Tongue (tissue), 3 donors: Measurements from ENCODE around the gene CFP. TPM values are rescaled to one million over a fixed set of nuclear protein-coding genes. Genes with fewer than 3 reads are reported as not detected.

ENCODE experiments used
- DNase-seq: peaks from one replicate; pipeline ENCODE4 v3.0.0-alpha.2; 2015
- small RNA-seq: library from RNA; depleted of rRNA; stranded (forward); fragments of <200 nt; gene quantifications from one replicate; pipeline ENCODE3, GENCODE V24; 2014; ENCODE audit warnings: low replicate concordance
- total RNA-seq: library from RNA; depleted of rRNA; stranded (reverse); fragments of >200 nt; gene quantifications from one replicate; pipeline ENCODE4 v1.2.3, GENCODE V29; 2014

The CFP gene
- total RNA-seq, 1 donor from 2014 or later, result 1.9 TPM

- peak; percentile 25 for DNase-seq
These were observed 55.6 kb downstream of the CFP start for GRCh38 chrX:47574076-47574546.

GRCh38 chrX:47573341-47574075 is 56.2 kb downstream of the CFP start:
- peak; percentile 82 for DNase-seq

Small RNA genes lying within 50 kb of the gene (small RNA-seq; reads per million reads assigned to genes)
- not detected for gene MIR4769

Other genes with a start within 250 kb of the CFP start
- 11.9 TPM for gene ZNF41, start 146.7 kb downstream of the CFP start, total RNA-seq
- gene ARAF, start 68.7 kb downstream of the CFP start, total RNA-seq, result 30.6 TPM
- 54.4 TPM for gene TIMP1, start 47.5 kb downstream of the CFP start, total RNA-seq
- 0.41 TPM for gene SYN1, start 10.1 kb downstream of the CFP start, total RNA-seq
- 16.2 TPM for gene ELK1, start 20.6 kb upstream of the CFP start, total RNA-seq
- gene UXT, start 29.2 kb upstream of the CFP start, total RNA-seq, result 48.8 TPM
- gene ZNF81, start 207.0 kb upstream of the CFP start, total RNA-seq, result 12.1 TPM